ENCODE data around the gene TP53I11.

- TF ChIP-seq CTCF (IDR thresholded peaks at IDR 0.05) (no peak), EZH2phosphoT487 (IDR thresholded peaks at IDR 0.05) (no peak), EZH2 (IDR thresholded peaks at IDR 0.05) (no peak)
These were observed 39.3 kb upstream of the TP53I11 start for GRCh38 chr11:44989831-44990566.

Measured in neural progenitor cell (in vitro differentiated cells).